A673 (cell line): Measurements from ENCODE around the gene GALNTL6.

Source experiments
- CTCF ChIP-seq: fragments of 300-800, 200-600 bp; sonication (generic); conservative IDR thresholded peaks from 2 replicates; pipeline ENCODE4 v1.5.1; 2017; ENCODE audit warnings: low read depth, mild to moderate bottlenecking, antibody characterized with exemption, low read length, moderate library complexity, mixed read lengths
- EZH2 ChIP-seq: fragments of 200-600 bp; sonication (generic); IDR thresholded peaks from 2 replicates; pipeline ENCODE4 v1.6.1; 2017; ENCODE audit warnings: borderline replicate concordance, low read depth, mild to moderate bottlenecking, mixed read lengths, antibody characterized with exemption, low read length; ENCODE audit not compliant: poor library complexity, severe bottlenecking

GRCh38 chr4:172124656-172125308, 311.6 kb downstream of the GALNTL6 start:
- no peak for TF ChIP-seq CTCF
- no peak for TF ChIP-seq EZH2
